HG03139 (cell line): ENCODE data around the gene PMEPA1.

ENCODE experiments used
- ATAC-seq: cut with Tn5 transposase; IDR thresholded peaks from one replicate; pipeline ENCODE4 v1.9.1; 2021; ENCODE audit not compliant: unreplicated experiment

PMEPA1 gene

GRCh38 chr20:57680131-57680716 lies 29.6 kb downstream of the PMEPA1 start:
- peak; percentile 57 for ATAC-seq

DNA sequence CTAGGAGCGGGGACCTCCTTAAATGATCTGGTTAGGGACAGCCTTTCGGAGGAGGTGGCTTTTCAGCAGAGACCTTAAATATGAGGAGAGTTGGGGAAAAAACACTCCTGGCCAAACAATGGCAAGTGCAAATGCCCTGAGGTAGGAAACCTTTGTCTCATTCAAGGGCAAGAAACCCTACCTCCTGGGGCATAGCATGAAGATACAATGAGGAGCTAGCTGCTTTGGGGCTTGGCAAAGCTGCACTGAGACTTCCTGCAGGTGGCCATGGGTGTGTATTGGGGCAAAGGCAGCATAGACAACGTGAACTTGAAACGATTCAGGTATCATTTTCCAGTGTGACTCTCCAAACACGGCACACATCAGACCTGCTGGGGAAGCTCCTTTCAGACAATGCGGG lies 30.7 kb downstream of the PMEPA1 start:
- no peak for ATAC-seq

DNA sequence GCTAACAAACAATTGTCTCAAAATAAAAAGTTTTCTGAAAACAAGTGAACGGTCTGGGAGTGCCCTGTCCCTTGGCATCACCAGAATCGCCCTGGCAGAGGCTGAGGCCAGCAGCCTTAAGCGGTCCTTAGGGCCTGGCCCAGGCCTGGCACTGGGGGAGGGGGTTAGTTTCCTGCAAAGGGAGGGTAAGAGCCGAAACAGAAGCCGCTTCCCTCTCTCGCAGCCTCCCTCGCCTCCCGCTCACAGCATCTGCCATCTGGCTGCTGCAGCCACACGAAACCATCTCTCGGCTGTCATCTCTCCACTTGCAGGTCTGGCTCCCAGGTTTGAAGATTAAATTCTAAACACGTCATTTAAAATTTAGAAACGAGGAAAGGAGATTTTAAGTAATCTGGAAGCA lies 31.5 kb downstream of the PMEPA1 start:
- ATAC-seq: no peak

DNA sequence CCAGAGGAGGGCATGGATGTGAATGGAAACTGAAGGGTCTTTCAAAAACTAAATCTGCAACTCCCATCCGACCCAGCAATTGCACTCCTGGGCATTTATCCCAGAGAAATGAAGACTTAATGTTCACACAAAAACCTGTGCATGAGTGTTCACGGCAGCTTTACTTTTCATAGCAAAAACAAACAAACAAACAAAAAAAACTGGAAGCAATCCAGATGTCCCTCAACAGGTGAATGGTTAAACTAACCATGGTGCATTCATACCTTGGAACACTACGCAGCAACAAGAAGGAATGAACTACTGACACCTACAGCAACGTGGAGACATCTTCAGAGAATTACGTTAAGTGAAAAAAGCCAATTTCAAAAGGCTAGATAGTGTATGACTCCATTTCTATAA lies 32.2 kb downstream of the PMEPA1 start:
- ATAC-seq: no peak

DNA sequence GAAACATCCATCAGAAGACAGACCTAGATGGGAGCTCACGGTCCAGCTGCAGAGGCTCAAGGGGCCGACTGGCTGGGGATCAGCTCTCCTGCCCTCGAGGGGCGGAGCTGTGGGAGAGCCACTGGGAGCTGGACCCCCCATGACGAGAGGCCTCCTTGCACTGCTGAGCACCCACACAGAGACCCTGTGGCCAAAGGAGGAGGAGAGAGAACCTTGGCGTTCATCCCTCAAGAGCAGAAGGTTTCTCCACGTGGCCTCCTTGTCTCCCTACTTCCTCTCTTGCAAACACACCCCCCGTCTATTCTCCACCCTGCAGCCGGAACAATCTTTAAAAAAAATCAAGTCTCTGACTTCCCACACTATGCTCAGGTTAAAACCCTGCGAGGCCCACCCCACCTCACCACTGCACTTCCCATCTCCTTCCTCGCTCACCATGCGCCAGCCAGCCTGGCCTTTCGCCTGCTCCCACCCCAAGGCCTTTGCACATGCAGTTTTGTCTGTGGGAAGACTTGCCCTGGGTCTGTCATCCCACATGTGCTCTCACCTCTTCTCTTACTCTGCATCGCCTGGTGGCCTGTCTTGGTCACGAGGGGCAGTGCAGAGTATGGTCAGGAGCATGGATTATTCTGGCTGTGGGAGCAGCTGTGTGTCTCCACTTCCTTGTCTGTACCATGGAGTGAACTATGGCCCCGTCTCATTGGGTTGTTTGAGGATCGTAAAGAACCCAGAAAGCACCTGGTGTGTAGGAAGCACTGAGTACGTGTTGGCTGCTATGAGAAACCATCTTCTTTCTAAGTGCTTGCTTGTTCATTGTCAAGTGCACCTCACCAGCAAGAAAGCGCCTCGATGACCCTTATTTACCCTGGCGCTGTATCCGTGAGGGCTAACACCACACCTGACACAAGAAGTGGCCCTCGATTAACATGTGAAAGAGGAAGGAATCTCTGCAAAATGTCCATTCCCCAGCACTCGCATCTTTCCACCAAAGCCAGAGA lies 32.9 kb downstream of the PMEPA1 start:
- no peak for ATAC-seq

- ATAC-seq: no peak
Measured at GRCh38 chr20:57675773-57676172, 34.0 kb downstream of the PMEPA1 start.

DNA sequence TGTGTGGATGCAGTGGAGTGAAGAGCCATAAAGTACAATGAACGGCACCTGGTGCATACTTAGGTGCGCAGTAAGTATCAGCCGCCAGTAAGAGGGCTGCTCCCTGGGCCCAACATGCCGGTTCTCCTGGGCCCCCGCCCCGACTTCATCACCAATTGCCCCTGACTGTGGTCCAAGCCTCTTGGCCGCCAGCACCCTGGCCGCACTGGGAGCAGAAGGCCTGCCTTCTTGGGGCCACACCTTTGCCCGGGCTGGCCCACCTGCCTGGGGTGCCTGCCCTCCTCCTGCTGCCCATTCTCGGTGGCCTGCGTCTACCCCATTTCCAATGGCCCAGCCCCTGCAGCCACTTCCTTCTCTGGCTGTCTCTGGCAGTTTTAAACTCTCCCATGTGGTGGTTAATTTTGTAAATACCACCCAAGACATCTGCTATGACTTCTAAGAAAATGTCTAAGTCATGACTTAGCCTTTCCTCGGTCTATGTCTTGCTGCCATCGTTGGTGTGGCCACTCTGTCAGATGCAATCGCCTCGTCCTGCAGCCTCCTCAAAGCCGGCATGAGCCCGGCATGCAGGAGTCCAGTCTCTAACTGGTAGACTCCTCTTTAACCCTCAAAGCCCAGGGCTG lies 36.8 kb downstream of the PMEPA1 start:
- no peak for ATAC-seq

- ATAC-seq: no peak
Measured at GRCh38 chr20:57672164-57672563, 37.7 kb downstream of the PMEPA1 start.

- ATAC-seq: no peak
Measured at GRCh38 chr20:57671662-57672061, 38.2 kb downstream of the PMEPA1 start.

DNA sequence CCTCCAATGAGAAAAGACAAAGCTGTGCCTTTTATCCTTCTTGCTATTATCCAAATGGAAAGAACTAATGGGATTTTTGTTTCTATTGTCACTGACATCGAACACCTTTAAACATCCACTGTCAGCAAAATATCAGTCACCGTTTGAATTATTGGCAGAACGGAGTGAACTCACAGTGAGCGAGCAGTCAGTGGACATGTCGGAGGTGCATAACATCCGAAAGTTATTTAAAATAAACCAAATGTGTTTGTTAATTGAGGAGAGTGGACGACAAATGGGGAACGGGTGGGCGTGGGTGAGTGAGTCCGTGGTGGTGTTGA lies 38.8 kb downstream of the PMEPA1 start:
- ATAC-seq: no peak

- no peak for ATAC-seq
Measured at GRCh38 chr20:57670288-57671071, 39.3 kb downstream of the PMEPA1 start.

- ATAC-seq: no peak
Measured at GRCh38 chr20:57669632-57670031, 40.2 kb downstream of the PMEPA1 start.

GRCh38 chr20:57667924-57668782 lies 41.7 kb downstream of the PMEPA1 start:
- ATAC-seq: no peak

GRCh38 chr20:57667388-57667787 lies 42.4 kb downstream of the PMEPA1 start:
- ATAC-seq: no peak

DNA sequence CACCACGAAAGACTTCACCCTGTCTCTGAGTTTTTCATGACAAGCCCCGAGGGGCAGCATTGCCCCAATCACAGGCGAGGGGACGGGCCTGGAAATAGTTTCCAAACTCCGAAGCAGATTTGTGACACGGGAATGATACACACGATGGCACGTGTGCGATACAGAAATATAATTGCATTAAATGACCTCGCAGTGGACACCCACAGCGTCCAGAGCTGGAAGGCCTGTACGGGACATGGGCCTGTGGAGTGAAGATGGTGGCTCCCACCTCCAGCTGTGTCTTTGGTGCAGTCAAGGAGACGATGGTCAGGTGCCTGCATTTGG lies 43.0 kb downstream of the PMEPA1 start:
- no peak for ATAC-seq

DNA sequence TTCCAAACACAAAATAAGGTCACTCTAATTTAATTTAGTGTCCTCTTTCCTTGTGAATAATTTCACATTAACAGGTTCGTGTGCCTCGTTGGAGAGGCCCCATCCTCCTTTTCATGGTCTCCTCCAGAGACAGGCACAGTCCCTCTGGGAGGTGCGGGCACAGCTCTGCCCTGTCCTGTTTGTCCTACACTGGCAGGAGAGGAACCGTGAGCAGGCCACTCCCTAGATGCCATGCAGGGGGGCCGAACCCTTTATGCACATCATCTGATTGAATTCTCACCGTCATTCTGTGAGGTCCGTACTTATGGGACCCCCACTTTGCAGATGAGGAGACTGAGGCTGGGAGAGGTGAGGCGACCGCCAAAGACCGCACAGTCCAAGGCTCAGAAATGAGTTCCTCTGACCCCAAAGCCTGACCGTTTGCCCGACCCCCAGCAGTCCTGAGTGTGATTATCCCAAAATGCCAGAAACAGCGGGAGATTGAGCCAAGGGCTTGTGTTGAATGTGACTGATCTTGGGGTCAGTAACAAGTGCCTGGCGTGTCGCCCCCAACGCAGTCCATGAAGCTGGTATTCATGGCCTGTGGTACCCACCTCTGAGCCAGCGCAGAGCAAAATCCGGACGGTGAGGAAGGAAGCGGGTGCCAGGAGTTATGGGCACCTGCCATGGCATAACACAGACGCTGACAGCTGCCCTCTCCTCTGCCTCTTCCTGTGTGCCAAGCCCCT lies 43.5 kb downstream of the PMEPA1 start:
- ATAC-seq: no peak

GRCh38 chr20:57665589-57665971 lies 44.2 kb downstream of the PMEPA1 start:
- no peak for ATAC-seq

DNA sequence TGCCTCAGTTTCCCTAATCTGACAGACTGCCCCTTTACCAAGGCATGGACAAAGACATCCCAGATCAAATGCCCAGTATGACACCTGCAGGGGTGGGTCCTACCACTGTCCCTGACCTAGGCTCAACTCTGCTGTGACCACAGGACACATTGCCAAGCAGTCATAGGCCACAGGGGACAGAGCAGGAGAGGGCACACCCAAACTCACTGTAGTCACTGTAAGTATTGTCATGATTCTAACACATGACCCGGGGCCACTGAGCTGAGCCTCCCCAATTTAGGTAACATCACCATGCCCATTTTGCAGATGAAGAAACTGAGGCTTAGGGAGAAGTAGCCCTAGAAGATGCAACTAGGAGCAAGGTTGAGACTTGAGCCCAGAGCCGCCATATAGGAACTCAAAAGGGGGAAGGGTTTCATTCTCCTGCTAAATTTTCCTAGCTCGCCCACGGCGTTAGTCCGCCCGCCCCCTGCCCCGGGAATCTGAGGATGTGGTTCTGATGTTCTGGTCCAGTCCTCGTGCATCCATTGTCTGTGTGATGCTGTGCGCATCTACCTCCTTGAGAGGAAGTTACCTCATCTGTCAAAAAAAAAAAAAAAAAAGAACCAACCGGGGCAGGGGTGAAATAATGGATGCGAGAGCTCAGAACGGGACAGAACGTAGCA lies 44.8 kb downstream of the PMEPA1 start:
- ATAC-seq: no peak

GRCh38 chr20:57664476-57664875 lies 45.3 kb downstream of the PMEPA1 start:
- ATAC-seq: no peak
